Measurements from ENCODE around the gene PNKD. TPM values are rescaled to one million over a fixed set of nuclear protein-coding genes. Genes with fewer than 3 reads are reported as not detected.

Gene PNKD
- total and polyA plus RNA-seq, 7 donors = 31.5 to 86.9 (median 54.5) TPM

DNA sequence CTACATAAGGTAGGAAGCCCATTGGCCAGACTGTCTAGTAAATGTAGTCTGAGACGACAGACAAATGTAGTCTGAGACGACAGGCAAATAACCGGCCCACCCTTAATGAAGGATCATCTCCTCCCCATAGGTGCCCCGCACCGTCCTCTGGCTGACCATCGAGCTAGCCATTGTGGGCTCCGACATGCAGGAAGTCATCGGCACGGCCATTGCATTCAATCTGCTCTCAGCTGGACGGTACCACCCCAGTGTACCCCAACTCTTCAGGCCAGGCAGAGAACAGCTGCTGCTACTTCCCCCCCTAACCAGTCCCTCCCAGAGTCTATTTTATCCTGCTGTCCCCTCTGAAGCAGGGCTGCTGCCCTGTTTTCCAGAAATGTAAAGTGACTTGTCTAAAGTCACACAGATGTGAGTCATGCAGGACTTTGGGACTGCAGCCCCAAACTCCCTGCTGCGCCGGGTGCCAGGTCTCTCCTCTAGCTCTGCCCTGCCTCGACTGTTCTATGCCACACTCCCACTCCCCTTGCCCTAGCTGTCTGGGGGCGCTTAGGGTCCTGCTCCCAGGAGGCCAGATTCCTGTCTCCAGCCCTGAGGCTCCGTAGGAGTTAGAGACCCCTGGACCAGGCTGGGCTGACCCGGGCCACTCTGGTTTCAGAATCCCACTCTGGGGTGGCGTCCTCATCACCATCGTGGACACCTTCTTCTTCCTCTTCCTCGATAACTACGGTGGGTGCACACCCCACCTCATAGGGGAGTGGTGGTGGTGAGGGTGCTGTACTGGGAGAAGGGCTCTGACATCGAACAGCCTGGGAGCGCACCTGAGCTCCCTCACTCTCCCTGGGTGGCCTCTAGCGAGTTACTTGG lies 116.4 kb downstream of the PNKD start:
- intact Hi-C loops (cut with DNase I) = no loop called here
- no peak overlapping the region for H3K4me3 ChIP-seq
- no peak for DNase-seq
- no peaks in the 10 kb centered on the region for H3K27me3 ChIP-seq (ENCODE audit: insufficient read depth in 3 of 3, low read length in 2 of 3)
- TF ChIP-seq, protein P1, sequence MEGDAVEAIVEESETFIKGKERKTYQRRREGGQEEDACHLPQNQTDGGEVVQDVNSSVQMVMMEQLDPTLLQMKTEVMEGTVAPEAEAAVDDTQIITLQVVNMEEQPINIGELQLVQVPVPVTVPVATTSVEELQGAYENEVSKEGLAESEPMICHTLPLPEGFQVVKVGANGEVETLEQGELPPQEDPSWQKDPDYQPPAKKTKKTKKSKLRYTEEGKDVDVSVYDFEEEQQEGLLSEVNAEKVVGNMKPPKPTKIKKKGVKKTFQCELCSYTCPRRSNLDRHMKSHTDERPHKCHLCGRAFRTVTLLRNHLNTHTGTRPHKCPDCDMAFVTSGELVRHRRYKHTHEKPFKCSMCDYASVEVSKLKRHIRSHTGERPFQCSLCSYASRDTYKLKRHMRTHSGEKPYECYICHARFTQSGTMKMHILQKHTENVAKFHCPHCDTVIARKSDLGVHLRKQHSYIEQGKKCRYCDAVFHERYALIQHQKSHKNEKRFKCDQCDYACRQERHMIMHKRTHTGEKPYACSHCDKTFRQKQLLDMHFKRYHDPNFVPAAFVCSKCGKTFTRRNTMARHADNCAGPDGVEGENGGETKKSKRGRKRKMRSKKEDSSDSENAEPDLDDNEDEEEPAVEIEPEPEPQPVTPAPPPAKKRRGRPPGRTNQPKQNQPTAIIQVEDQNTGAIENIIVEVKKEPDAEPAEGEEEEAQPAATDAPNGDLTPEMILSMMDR (IDR thresholded peaks at IDR 0.05) = no peak
- no peak for ATAC-seq
- 67 to 72% (median 68%) methylated on average over 23 of the region's 23 CpGs for WGBS, 3 donors
- no peaks in the 10 kb centered on the region for H3K4me1 ChIP-seq
- H3K9me3 ChIP-seq = no peaks in the 10 kb centered on the region
- no peaks in the 10 kb centered on the region for H3K36me3 ChIP-seq (ENCODE audit: insufficient read depth in 1 of 2, low read depth in 1 of 2)
- no peak overlapping the region for H3K27ac ChIP-seq

DNA sequence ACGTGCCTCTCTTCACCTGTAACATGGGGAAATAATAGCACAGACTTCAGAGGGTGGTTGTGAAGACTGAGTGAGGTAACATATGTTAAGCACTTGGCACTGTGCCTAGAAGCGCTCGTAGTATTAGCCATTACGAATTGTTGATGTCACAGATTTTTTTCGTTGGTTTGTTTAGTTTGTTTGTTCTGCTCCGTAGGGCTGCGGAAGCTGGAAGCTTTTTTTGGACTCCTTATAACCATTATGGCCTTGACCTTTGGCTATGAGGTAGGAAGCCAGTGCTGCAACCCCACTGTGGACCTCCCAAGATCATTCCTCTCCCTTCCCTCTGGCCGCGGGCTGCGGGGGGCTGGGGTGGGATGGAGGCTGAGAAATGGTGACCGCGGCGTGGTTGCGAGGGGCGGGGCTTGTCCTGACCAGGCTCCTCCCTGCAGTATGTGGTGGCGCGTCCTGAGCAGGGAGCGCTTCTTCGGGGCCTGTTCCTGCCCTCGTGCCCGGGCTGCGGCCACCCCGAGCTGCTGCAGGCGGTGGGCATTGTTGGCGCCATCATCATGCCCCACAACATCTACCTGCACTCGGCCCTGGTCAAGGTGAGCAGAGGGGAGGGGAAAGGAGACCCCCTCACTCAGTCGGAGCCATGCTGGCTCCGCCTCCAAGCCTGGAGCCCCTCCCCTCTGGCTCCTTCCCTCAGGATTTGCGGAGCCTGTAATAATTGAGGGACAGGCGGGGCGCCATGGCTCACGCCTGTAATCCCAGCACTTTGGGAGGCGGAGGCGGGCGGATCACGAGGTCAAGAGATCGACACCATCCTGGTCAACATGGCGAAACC lies 117.3 kb downstream of the PNKD start:
- Histone ChIP-seq H3K4me3 (peak overlapping the region; percentile 65), H3K9me3 (no peaks in the 10 kb centered on the region), H3K27ac (no peak overlapping the region), H3K36me3 (ENCODE audit: insufficient read depth in 1 of 2, low read depth in 1 of 2) (no peaks in the 10 kb centered on the region), H3K4me1 (no peaks in the 10 kb centered on the region), H3K27me3 (ENCODE audit: insufficient read depth in 3 of 3, low read length in 2 of 3) (no peaks in the 10 kb centered on the region)
- TF ChIP-seq, protein P1 (IDR thresholded peaks at IDR 0.05) = no peak
- DNase-seq = peak; percentile 59 to 72
- intact Hi-C loops (cut with DNase I) = no loop called here
- whole genome bisulfite sequencing, 3 donors = 10 to 13% (median 11%) methylated on average over 37 to 38 of the region's 38 CpGs
- peak; percentile 70 to 89 (median 78) for ATAC-seq

DNA sequence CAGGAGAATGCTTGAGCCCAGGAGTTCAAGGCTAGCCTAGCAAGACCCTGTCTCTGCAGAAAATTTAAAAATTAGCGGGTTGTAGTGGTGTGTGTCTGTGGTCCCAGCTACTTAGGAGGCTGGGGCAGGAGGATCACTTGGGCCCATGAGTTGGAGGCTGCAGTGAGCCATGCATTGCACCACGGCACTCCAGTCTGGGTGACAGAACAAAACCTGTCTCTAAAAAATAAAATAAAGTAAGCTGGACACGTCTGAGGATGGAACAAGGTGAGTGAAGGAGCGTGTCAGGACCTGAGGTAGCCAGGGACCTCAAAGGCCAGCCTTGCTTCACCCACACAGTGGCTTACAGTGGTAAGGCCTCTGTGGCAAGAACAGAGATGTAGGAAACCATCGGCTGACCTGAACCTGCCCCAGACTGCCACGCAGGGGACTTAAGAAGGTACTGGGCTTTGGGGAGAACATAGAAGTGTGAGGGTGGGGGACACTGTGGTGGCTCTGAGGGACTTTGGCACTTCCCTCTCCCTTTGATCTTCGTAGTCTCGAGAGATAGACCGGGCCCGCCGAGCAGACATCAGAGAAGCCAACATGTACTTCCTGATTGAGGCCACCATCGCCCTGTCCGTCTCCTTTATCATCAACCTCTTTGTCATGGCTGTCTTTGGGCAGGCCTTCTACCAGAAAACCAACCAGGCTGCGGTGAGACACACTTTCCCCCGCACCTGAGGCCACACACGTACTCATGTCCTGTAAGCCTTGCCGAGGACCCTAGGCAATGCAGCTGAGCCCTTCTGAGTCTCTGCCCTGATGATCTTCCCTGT lies 119.2 kb downstream of the PNKD start:
- no peaks in the 10 kb centered on the region for H3K36me3 ChIP-seq (ENCODE audit: insufficient read depth in 1 of 2, low read depth in 1 of 2)
- WGBS, 3 donors = 93 to 95% (median 94%) methylated on average over 14 to 17 of the region's 17 CpGs
- no peak overlapping the region for H3K4me3 ChIP-seq
- no peak overlapping the region for H3K27ac ChIP-seq
- H3K27me3 ChIP-seq (ENCODE audit: insufficient read depth in 3 of 3, low read length in 2 of 3) = no peaks in the 10 kb centered on the region
- H3K9me3 ChIP-seq = no peaks in the 10 kb centered on the region
- no peaks in the 10 kb centered on the region for H3K4me1 ChIP-seq
- no peak for ATAC-seq
- intact Hi-C loops (cut with DNase I) = loop anchor here (10.0 kb wide), 2 partner anchors 205 to 785 kb away; partner anchors contain the start of genes CNPPD1 (in 1 of the 2), RETREG2 (in 1 of the 2) and SLC23A3 (in 1 of the 2)
- TF ChIP-seq, protein P1 (IDR thresholded peaks at IDR 0.05) = no peak
- DNase-seq = no peak

DNA sequence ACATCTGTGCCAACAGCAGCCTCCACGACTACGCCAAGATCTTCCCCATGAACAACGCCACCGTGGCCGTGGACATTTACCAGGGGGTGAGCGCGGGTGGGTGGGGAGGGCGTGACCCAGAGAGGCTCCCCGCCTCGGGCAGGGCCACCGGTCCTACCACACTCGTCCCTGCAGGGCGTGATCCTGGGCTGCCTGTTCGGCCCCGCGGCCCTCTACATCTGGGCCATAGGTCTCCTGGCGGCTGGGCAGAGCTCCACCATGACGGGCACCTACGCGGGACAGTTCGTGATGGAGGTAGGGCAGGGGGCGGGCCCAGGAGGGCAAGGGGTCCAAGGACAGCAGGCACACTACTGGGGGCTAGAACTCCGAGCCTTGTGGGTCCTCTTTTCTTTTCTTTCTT lies 120.9 kb downstream of the PNKD start:
- WGBS, 3 donors = 86 to 93% (median 93%) methylated on average over 23 of the region's 23 CpGs
- H3K36me3 ChIP-seq (ENCODE audit: insufficient read depth in 1 of 2, low read depth in 1 of 2) = no peaks in the 10 kb centered on the region

More for the DNA sequence above, 120.9 kb downstream of the PNKD start:
- ATAC-seq (no peak), DNase-seq (no peak)
- no peaks in the 10 kb centered on the region for H3K4me1 ChIP-seq
- H3K27me3 ChIP-seq (ENCODE audit: insufficient read depth in 3 of 3, low read length in 2 of 3) = no peaks in the 10 kb centered on the region
- TF ChIP-seq, protein P1 (IDR thresholded peaks at IDR 0.05) = no peak
- no peak overlapping the region for H3K4me3 ChIP-seq
- intact Hi-C loops (cut with DNase I) = loop anchor here (10.0 kb wide), 2 partner anchors 206 to 784 kb away; partner anchors contain the start of genes CNPPD1 (in 1 of the 2), RETREG2 (in 1 of the 2) and SLC23A3 (in 1 of the 2)
- H3K27ac ChIP-seq = no peak overlapping the region
- H3K9me3 ChIP-seq = no peaks in the 10 kb centered on the region

All from psoas muscle (tissue), 8 donors.